ENCODE measurements around the gene SNRK.
A peak's percentile ranks its signal among the peaks of the same experiment; 100 is the strongest.

SNRK gene

DNA sequence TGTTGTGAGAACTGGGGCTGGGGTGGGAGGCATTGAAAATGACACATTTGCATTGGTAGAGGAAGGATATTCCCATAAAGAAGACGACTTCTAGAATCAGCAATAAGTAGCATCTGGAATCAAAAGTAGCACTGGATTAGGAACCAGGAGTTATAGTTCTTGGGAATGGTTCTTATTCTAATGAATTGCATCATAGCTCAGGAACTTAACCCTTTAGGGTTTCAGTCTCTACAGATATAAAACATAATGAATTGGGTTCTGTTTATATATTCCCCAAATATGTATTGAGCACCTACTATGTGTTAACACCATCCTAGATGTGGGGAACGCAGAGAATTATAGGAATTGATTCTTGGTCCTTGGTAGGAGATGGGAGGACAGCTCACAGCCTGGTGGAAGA is 16.3 kb upstream of the SNRK start:
- DNase-seq, result no peak

GRCh38 chr3:43273416-43273815 is 12.9 kb upstream of the SNRK start:
- DNase-seq, result no peak

- DNase-seq, result no peak
Measured at GRCh38 chr3:43279082-43279481, 7.3 kb upstream of the SNRK start.

GRCh38 chr3:43279532-43279931 is 6.8 kb upstream of the SNRK start:
- DNase-seq, result no peak

DNA sequence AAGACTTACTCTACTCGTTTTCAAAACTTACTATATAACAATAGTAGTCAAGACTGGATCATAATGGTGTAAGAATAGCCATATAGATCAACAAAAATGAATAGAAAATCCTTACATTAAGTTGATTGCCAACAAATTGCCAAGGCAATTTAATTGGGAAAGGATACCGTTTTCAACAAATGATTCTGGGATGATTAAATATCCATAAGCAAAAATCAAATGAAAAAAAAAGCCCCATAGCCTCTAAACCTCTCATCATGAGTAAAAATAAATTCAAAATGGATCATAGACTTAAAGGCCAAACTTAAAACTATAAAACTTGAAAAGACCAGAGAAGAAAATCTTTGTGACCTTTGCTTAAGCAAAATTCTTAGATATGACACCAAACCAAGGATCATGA is 5.3 kb upstream of the SNRK start:
- no peak for DNase-seq

- DNase-seq, result no peak
Measured at GRCh38 chr3:43284171-43284570, 2.2 kb upstream of the SNRK start.

GRCh38 chr3:43285644-43286043 is 696 bp upstream of the SNRK start:
- DNase-seq, result no peak

DNA sequence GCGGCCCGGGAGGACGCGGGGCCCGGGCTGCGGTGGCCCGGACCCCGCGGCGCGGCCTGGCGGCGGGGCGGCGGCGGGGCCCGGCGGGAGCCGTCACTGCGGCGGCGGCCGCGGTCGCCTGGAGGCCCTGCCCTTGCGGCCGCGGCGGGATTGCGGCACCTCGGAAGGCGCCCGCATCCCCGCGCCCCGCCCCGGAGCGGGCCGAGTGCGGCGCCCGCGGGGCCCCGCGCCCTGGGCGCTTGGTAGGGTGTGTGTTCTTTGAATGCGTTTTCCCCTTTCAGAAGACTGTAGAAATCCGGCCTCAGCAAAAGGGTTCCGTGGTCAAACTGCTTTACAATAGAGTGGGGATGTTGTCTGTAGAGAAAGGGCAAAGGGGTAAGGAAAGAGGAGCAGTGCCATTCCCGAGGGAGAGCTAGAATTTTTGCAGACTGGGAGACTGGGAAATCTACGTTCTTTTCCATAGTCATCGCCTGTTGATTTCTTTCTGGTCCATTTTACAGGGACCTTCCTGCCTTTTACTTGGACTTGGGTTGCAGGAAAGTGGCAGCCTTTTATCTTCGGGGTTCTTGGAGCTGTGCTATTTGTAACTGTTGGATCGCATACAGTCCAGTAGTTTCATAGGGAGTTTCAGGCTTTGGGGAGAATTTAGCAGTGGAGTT is 630 bp downstream of the SNRK start:
- DNase-seq, result peak; percentile 30

DNA sequence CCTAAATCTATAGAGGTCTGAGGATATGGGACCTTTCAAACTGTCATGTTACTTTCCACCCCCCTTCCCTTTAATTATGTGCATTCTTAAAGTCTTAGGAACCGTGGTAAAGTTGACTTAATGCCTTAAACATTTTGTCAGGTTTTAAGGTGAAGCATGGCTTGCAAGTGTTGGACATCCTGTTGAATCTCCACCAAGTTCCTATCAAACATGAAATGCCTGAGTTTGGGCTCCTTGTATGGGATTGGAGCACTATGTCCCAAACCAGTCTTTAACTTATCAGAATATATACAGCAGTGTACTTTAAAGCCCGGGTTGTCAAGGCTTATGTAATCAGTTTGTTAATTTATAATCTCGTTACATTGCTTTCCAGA is 1.1 kb downstream of the SNRK start:
- DNase-seq, result peak; percentile 9

DNA sequence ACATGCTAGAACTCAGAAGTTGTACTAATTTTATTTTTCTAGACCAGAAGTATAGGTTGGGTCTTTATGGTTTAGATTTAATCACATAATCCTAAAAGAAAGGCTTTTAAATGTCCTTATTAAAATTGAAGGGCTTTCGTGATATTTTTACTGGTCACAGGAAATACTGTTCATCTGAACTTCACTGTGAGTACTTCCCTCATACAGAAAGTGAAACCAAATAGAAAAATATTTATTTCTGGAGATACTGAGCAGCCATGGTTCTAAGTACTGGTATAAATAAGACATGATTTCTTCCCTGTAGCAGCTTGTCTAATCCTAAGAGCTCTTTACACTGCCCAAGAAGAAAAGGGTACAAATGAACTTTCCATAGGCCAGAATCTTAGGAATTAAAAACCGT is 2.0 kb downstream of the SNRK start:
- DNase-seq, result peak; percentile 15

DNA sequence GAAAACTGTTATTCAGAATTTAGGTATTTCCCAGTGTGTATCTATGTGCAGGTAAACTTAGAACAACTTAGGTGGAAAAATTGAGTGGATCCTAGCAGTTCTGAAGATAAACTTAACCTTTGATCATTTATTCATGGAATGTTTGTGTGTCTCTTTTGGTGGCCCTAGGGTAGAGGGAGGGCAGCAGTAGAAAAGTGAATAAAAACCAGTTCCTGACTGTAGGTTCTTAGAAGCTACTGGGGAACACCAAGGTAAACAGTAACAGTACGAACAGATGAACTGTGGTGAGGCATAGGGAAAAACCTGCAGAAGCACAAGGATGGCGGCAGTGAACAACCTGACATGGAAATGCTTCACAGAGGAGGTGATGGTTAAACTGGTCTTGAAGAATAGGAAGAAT is 2.5 kb downstream of the SNRK start:
- no peak for DNase-seq

GRCh38 chr3:43289401-43289800 is 3.1 kb downstream of the SNRK start:
- no peak for DNase-seq

- DNase-seq, result no peak
Measured at GRCh38 chr3:43289841-43290470, 3.6 kb downstream of the SNRK start.

- DNase-seq, result no peak
Measured at GRCh38 chr3:43290956-43291355, 4.6 kb downstream of the SNRK start.

- DNase-seq, result no peak
Measured at GRCh38 chr3:43291546-43291945, 5.2 kb downstream of the SNRK start.

GRCh38 chr3:43294975-43295374 is 8.6 kb downstream of the SNRK start:
- peak; percentile 18 for DNase-seq

GRCh38 chr3:43296565-43296964 is 10.2 kb downstream of the SNRK start:
- peak; percentile 4 for DNase-seq

DNA sequence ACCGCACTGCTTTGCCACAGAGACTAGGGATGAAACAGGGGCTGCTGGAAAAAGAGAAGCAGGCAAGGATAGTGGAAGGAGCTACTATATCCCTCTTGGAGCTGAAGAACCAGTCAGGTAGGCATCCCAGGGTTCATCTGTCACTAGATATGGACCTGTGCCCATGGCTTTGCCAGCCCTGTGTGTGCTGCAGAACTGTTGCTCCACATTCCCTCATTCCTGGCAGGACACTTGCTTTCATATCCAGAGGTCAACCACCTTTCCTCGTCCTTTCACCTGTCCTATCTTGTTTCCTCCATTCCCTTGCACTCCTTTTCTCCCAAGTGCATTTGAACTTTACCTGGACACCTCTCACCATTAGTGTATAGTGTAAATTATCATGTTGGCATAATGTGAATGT is 12.0 kb downstream of the SNRK start:
- DNase-seq, result no peak

- DNase-seq, result no peak
Measured at GRCh38 chr3:43298761-43299160, 12.4 kb downstream of the SNRK start.

DNA sequence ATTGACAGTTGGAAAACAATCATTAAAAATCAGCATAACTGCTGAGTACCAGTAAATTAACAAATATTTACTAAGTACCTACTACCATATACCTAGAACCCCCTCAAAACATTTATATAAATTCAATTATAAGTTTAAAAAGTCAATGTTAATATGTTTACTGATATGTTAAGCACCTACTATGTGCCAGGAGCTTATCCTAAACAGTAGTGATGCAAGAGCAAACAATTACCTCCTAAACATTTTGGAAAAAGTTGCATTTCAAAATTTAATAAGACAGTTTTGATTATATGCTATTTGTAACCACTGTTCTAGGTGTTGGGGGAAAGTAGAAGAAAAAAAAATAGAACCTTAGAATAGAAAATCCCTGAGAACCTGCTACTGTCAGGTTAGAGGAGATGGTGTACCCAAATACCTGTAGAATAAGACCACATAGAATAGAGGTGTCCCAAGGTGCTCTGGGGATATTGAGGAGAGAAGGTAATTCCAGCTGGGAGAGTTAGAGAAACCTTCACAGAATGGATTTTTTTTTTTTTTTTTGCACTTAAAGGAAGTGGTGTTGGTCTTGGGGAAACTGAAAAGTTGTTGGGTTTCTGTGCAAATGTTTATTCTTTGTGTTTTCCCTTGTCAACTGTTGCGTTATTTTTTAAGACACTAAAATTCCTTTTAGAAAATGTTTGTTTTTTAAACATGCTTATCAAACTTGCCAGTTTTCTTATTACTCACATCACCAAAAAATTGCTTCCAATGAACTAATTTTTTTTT is 16.0 kb downstream of the SNRK start:
- DNase-seq, result no peak

GRCh38 chr3:43304126-43304525 is 17.8 kb downstream of the SNRK start:
- DNase-seq, result no peak

GRCh38 chr3:43307226-43307625 is 20.9 kb downstream of the SNRK start:
- DNase-seq, result no peak

GRCh38 chr3:43307649-43308048 is 21.3 kb downstream of the SNRK start:
- DNase-seq, result no peak
